ENCODE results near the gene CMSS1. TPM values are rescaled to one million over a fixed set of nuclear protein-coding genes. Genes with fewer than 3 reads are reported as not detected.

The CMSS1 gene
- total and polyA plus RNA-seq, 2 donors (not counting 1 experiment from before 2014, with no cell fraction given) = 7.3 to 22.8 TPM

GRCh38 chr3:100185847-100186246 is 368.2 kb downstream of the CMSS1 start:
- TF ChIP-seq EZH2 (IDR thresholded peaks at IDR 0.05; ENCODE audit: borderline replicate concordance, insufficient read depth, low read depth, low read length, poor library complexity, severe bottlenecking) (no peak), CTCF (IDR thresholded peaks at IDR 0.05) (no peak)
- H3K27ac Mint-ChIP-seq = no peak overlapping the region
- no peak for DNase-seq
- Histone ChIP-seq H3K36me3 (replicated peaks in 1 of 2; ENCODE audit: control extremely low read depth in 1 of 2, control insufficient read depth in 1 of 2, extremely low read depth in 1 of 2, insufficient read depth in 2 of 2, low read length in 1 of 2) (no peaks in the 10 kb centered on the region), H3K4me2 (replicated peaks; ENCODE audit: low read depth, low read length, poor library complexity, severe bottlenecking) (no peak overlapping the region), H2AFZ (ENCODE audit: insufficient read depth, low read depth, low read length, poor library complexity, severe bottlenecking) (no peak overlapping the region), H3K27me3 (replicated peaks in 1 of 4; ENCODE audit: control extremely low read depth in 1 of 4, control insufficient read depth in 3 of 4, insufficient read depth in 4 of 4, low read length in 3 of 4) (peaks cover 0 to 2% (median 0%) of the 10 kb centered on the region in 4 experiments), H4K20me1 (ENCODE audit: control insufficient read depth, insufficient read depth, low read length, poor library complexity, severe bottlenecking) (no peaks in the 10 kb centered on the region), H3K79me2 (ENCODE audit: control insufficient read depth, insufficient read depth, low read length) (no peaks in the 10 kb centered on the region), H3K9ac (ENCODE audit: low read length) (no peak overlapping the region), H3K9me3 (ENCODE audit: control extremely low read depth in 1 of 3, control insufficient read depth in 2 of 3, insufficient read depth in 1 of 3, low read length in 2 of 3) (no peaks in the 10 kb centered on the region), H3K4me3 (ENCODE audit: control extremely low read depth in 1 of 5, extremely low read depth in 1 of 5, insufficient read depth in 1 of 5, low read depth in 2 of 5, low read length in 4 of 5) (no peak overlapping the region), H3K4me1 (ENCODE audit: control insufficient read depth in 2 of 2, insufficient read depth in 2 of 2, low read length in 2 of 2) (no peaks in the 10 kb centered on the region), H3K27ac (ENCODE audit: low read length in 2 of 2) (no peak overlapping the region)
- WGBS (ENCODE audit: insufficient coverage) = 46% methylated on average over 2 of the region's 5 CpGs
- ChIA-PET CTCF (interaction anchor here (0.6 kb wide), 1 partner anchor 106 kb away, joined by 3 read pairs; no protein-coding TSS in a partner anchor), POLR2A (no interaction called here)
- H3K27me3 Mint-ChIP-seq = no peaks in the 10 kb centered on the region
- H3K4me3 Mint-ChIP-seq = no peak overlapping the region
- no peaks in the 10 kb centered on the region for H3K4me1 Mint-ChIP-seq
- no peak for ATAC-seq (ENCODE audit: low read depth)
- intact Hi-C loops (cut with micrococcal nuclease) = no loop called here
- H3K9me3 Mint-ChIP-seq (ENCODE audit: insufficient read depth) = no peaks in the 10 kb centered on the region

- Mint-ChIP-seq H3K9me3 (ENCODE audit: insufficient read depth) (no peaks in the 10 kb centered on the region), H3K4me3 (no peak overlapping the region), H3K4me1 (no peaks in the 10 kb centered on the region), H3K27me3 (no peaks in the 10 kb centered on the region), H3K27ac (no peak overlapping the region)
- Histone ChIP-seq H3K4me1 (ENCODE audit: control insufficient read depth in 2 of 2, insufficient read depth in 2 of 2, low read length in 2 of 2) (no peaks in the 10 kb centered on the region), H3K9ac (ENCODE audit: low read length) (no peak overlapping the region), H3K36me3 (replicated peaks in 1 of 2; ENCODE audit: control extremely low read depth in 1 of 2, control insufficient read depth in 1 of 2, extremely low read depth in 1 of 2, insufficient read depth in 2 of 2, low read length in 1 of 2) (no peaks in the 10 kb centered on the region), H3K4me3 (ENCODE audit: control extremely low read depth in 1 of 5, extremely low read depth in 1 of 5, insufficient read depth in 1 of 5, low read depth in 2 of 5, low read length in 4 of 5) (no peak overlapping the region), H3K79me2 (ENCODE audit: control insufficient read depth, insufficient read depth, low read length) (no peaks in the 10 kb centered on the region), H4K20me1 (ENCODE audit: control insufficient read depth, insufficient read depth, low read length, poor library complexity, severe bottlenecking) (no peaks in the 10 kb centered on the region), H3K4me2 (replicated peaks; ENCODE audit: low read depth, low read length, poor library complexity, severe bottlenecking) (no peak overlapping the region), H3K9me3 (ENCODE audit: control extremely low read depth in 1 of 3, control insufficient read depth in 2 of 3, insufficient read depth in 1 of 3, low read length in 2 of 3) (no peaks in the 10 kb centered on the region), H3K27ac (ENCODE audit: low read length in 2 of 2) (no peak overlapping the region), H2AFZ (ENCODE audit: insufficient read depth, low read depth, low read length, poor library complexity, severe bottlenecking) (no peak overlapping the region), H3K27me3 (replicated peaks in 1 of 4; ENCODE audit: control extremely low read depth in 1 of 4, control insufficient read depth in 3 of 4, insufficient read depth in 4 of 4, low read length in 3 of 4) (peaks cover 0 to 2% (median 0%) of the 10 kb centered on the region in 4 experiments)
- DNase-seq (no peak), ATAC-seq (ENCODE audit: low read depth) (no peak)
- POLR2A ChIA-PET = no interaction called here
- CTCF ChIA-PET = no interaction called here
- intact Hi-C loops (cut with micrococcal nuclease) = no loop called here
- TF ChIP-seq CTCF (IDR thresholded peaks at IDR 0.05) = no peak
- no peak for TF ChIP-seq EZH2 (IDR thresholded peaks at IDR 0.05; ENCODE audit: borderline replicate concordance, insufficient read depth, low read depth, low read length, poor library complexity, severe bottlenecking)
- 74% methylated on average over 2 of the region's 4 CpGs for WGBS (ENCODE audit: insufficient coverage)
Observed at GRCh38 chr3:100189444-100189964, 371.8 kb downstream of the CMSS1 start.

Measured in B cell (primary cell).